Stimulated activated CD8-positive, alpha-beta memory T cell treated with anti-CD3 and anti-CD28 coated beads, Interleukin-2, amount 100 ng/mL, for 1 hour (primary cell): ENCODE measurements around the gene FAM227B.
"Not testable (repeated sequence)": the region's sequence is repeated elsewhere in the genome, so short reads cannot be mapped to it uniquely, and the experiment has no call there.

Source experiments
- DNase-seq, 2 donors: peaks; one replicate each; pipeline ENCODE4 v3.0.0-alpha.2; 2020; ENCODE audit warnings: low read depth in 2 of 2

The FAM227B gene, protein sequence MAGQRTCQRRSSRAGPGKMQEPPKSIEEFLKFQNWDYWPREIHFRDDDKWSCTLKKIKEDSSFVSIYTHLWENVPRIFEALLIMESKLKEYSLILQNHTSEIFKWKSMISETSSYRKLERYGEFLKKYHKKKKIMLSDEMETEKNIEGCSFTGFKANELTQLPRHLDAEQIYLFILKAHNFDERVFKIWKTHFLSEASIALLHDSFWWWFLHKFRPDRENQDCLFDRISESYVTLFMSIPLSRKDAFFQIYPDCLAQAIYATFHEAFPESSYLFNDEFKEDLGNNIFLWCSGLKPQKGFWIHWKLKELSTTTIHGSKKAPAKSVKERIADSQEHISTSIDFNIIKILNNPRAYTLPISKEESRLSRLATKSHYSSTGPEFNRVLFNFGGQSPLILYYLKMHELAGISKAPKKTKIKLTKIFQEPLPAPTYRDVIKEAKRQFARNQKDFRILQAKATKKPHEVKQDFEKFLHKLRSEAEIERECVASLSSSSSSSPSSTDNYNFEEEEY

DNA sequence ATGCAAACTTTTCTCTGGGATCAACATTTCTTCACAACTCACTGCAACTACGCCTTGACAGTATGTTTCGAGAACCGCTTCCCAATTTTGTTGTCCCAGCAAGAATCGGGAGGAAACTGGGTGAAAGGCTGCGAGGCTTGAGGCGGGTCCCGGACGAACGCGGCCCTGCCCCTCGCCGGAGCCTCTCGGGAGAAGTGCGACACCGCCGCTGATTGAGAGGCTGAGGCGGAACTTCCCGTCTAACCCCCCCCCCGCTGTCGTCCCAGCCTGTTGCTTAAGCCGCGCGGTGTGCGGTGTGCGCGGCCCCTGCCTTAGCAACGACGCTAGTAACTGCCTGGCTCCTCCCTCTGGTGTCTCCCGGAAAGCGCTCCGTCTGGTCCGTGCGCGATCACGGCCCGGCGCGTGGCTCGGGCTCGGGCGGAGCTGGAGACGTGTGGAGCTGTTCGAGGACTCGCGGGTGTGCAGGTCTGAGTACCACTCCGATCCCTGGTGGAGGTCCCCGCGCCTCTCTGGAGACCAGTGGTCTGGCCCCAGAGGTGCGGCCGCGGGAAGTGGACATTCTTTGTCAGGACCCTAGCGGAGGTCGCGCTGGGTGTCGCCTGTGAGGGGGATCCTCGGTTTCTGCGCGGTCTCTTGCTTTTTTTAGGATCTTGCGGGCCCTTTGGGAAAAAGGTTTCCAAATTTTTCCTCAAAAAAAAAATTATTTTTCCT is at the start of gene FAM227B, which contains the start of gene DTWD1:
Gene FAM227B, minus strand, starts transcription at position 161 of the 711 bp plus-strand sequence. CDS start 5,647 bp downstream, outside the sequence.
Gene DTWD1, plus strand, starts transcription at position 391 of the 711 bp plus-strand sequence. CDS start 4,120 bp downstream, outside the sequence.
- peak; percentile 84 to 87 for DNase-seq

DNA sequence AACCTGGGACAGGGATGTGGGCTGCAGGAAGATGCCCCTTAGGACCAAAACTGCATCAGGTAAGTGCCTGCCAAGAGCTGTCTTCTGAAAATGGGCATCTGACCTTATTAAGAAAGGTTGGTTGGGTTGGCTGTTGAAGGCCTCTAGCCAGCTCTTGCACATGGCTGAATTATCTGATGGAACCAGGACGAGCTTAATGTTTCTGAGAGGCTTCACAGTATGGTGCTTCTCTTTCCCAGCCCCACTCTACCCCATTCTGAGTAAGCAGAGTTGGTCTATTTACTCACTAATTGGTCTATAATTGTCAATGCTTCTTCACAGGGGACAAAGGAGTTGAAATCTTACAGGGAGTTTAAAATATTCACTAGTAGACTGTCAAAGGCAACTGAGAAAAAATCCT is 48.7 kb upstream of the FAM227B start:
- no peak for DNase-seq

DNA sequence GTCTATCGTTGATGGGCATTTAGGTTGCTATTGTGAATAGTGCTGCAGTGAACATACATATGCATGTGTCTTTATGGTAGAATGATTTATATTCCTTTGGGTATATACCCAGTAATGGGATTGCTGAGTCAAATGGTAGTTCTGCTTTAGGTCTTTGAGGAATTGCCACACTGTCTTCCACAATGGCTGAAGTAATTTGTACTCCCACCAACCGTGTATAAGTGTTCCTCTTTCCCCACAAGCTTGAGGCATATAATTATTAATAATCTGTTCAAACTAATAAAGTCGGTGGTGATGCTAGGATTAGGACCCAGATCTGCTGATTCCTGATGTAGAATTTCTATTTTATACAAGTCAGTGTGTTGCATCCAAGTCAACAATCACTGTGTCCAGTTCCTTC is 45.9 kb upstream of the FAM227B start:
- not testable (repeated sequence) for DNase-seq

GRCh38 chr15:49664716-49665115 is 44.1 kb upstream of the FAM227B start:
- DNase-seq, result no peak

GRCh38 chr15:49656734-49657133 is 36.1 kb upstream of the FAM227B start:
- DNase-seq, result no peak

DNA sequence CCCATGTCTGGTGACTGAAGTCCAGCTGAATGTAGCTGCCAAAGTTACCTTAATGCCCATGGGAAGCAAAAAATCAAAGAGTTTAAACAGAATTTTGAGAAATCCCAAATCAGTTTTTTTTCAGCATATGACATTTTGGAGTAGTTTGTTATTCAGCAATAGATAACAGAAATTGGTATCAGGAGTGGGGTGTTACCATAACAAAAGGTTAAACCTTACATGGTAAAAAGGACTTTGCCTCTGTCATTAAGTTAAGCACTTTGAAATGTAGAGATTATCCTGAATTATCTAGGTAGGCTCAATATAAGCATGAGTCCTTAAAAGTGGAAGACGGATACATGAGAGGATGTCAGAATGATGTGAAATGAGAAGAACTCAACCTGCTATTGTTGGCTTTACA is 32.3 kb upstream of the FAM227B start:
- DNase-seq, result no peak

DNA sequence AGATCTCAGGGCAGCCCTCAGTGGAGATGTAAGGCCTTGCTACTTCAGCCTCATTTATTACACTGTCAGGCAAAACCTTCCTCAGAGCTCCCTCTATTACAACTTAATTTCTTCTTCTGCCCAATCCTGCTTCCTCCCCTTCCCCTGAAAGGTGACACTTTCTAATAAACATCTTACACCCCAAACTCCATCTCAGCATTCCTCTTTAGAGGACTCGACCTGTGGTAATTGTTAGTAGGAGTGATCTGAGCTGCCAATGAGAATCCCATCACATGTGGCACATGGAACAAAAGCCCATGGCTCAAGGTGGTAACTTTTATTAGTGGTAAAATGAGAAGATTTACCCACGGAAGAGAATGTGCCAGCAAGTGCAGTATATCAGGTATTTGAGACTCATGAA is 30.1 kb upstream of the FAM227B start:
- no peak for DNase-seq

GRCh38 chr15:49649987-49650386 is 29.4 kb upstream of the FAM227B start:
- DNase-seq, result no peak

DNA sequence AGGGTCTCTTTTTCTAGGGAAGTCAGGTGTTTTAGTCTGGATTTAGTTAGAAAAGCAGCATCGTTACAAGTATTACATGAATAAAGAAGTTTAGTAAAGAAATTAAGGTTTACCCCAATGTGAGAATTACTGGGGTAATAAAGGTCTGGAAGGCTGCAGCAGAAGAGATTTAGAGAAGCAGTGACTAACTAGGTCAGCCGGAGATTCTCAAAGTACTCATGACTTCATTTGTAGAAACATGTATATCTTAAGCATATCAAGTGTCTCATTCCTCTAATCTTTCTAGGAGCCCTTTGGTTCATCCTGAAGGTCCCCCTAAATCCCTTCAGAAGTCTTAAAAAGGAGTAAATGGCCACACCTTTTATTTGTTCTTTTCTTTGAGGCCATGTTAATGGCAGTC is 26.3 kb upstream of the FAM227B start:
- DNase-seq, result no peak

DNA sequence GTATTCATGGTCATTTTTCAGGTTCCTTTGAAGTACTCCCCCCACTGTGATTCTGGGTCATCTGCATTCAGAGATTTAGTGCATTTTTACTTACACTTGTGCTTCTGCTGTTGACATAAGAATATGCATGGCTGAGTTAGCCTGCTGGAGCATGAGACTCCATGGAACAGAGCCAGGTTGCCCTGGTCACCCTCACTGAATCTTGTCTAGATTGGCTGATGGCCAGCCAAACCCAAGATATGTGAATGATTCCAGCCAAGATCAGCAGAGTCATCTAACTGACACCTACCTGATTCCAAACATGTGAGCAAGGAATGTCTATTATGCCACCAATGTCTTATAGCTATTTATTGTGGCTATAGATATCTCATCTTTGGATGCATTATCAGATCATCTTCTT is 25.3 kb upstream of the FAM227B start:
- DNase-seq, result no peak

DNA sequence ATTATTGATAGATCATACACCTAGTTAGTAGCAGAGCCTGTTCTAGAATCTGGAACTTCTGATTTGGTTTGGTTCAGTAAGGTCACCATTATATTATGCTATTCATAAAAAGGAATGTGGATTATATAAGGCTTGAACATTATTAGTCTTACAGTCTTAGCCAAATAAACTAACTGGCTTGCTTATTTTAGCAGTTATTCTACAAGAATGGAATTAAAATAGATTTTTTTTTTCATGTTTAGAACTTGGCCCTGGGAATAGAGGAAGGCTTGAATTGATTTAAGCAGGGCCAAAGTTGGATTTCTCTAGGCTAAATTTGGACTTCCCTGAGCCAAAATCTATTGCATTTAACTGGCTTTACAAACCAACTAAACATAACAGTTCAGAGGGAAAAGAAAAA is 24.7 kb upstream of the FAM227B start:
- no peak for DNase-seq

DNA sequence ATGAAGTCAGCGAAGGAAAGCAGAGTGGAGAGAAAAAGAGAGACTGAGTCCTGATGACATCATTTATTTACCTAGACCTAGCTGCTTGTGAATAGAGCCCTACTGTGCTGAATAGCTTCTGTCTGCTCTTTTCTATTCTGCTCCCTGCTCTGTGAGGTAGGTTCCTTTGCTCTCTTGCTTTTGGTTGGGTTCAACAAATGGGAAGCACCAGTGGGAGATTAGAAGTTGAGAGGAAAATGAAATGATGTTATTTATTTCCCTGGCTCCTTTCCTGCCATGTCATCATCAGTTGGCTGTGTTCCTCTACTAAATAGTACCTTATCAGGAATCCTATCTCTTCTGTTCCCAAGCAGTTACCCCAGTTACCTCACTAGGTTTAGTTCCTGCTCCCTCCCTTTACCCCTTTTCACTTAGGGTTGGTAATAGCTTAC is 23.8 kb upstream of the FAM227B start:
- no peak for DNase-seq

DNA sequence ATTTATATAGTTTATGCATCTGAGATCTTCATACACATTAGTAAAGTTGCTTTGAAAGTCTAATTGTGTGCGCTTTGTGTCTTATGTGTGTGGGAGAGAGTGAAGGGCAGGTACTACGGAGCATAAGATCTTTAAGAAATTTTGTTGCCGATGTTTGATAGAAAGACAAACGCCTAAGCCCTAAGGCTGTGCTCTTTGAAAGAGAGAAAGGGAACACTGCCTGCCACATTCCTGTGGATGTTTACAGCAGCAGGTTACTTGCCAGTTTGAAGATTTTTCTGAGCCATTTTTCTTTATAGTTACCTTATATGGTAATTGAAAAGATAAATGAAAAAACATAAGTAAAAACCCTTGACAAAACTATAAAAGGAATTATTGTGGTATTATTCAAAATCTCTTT is 17.2 kb upstream of the FAM227B start:
- no peak for DNase-seq

GRCh38 chr15:49628379-49628778 is 7.8 kb upstream of the FAM227B start:
- DNase-seq, result no peak

DNA sequence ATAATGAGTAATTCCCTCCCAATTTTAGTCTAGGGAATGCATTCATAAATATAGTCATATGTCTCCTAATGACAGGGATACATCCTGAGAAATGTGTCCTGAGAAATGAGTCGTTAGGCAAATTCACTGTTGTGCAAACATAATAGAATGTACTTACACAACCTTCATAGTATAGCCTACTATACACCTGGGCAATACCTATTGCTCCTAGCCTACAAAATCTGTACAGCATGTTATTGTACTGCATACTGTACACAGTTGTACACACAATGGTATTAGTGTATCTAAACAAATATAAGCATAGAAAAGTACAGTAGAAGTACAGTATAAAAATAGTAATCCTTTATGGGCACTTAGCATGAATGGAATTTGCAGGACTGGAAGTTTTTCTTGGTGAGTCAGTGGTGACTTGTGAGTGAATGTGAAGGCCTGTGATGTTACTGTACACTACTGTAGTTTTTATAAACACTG is 6.8 kb upstream of the FAM227B start:
- DNase-seq, result no peak

DNA sequence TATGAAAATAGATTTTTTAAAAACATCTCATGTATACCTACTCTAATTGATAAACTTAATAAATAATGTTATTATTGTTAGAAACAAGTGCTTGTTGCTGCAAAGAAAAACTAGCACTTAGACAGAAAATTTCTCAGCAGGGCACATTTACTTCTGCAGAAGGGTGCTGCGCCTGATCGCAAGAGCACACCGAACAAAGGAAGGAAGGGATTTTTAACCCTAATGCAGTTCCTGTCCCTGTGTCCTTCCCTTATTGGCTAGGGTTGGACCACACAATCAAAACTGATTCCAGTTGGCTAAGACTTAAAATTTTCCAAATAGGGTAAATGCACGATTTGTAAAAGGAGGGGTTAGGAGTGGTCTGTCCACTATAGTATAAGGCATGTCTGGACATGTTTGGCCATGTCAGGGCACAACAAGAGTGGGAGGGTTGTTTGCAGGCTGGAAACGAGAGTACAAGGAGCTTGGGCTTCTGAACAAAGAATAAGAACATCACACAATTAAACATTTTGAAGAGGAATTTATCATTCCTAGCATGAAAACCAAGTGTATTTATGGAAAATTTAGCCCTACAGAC is 4.9 kb upstream of the FAM227B start:
- no peak for DNase-seq

DNA sequence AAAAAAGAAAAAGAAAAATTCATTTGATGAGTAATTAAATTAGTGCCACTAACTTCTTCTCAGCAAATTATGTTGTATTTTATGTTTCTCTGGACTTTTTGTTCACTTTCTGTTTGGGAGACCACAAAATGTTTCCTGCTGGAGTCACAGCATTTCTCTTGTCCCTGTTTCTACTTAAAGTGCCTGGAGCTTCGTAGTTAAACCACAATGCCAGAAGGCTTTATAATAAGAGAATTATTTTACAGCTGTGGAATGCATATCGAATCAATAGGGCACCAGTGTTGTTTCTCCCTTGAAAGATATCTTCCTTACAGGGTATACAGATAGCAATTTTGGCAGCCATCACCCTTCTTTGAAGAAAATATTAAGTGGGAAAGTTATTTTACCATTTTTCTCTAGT is 3.4 kb upstream of the FAM227B start:
- DNase-seq, result no peak

- no peak for DNase-seq
Measured at GRCh38 chr15:49622561-49622960, 1.9 kb upstream of the FAM227B start.

DNA sequence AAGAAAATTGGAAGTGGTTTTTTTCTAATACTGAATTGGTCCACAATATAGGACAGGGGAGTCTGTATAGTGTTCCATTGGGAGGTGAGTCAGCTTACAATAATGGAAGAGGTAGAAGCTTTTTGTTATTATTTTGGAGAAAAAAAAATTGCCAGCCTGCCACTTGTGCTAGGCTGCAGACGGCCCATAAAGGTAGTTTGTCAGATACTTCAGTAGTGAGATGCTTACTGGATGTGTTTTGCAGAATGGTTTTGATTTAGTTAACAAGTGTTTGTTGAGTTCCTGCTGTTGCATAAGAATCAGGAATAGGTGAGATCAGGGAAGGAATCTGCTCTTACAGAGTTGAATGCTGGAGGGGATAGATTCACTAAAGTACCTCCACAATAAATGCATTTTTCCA is 1.3 kb upstream of the FAM227B start:
- DNase-seq, result no peak

DNA sequence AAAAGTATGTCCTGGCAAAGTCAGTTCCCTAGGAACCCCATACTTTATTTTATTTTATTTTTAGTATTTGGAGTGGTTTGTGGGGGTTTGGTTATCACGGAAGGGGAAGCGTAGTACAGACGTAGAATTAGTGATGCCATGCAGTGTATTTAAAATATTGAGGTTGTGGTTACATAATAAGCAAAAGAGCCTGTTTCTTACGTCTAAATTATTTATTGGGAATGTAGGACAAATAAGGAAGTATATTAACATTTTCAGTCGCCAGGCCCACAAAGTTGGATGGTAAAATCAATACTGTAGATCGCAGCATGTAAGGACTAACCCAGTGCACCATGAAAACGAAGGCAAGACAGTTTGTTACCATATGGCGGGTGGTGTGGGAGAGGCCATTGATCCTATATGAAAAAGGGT is 788 bp upstream of the FAM227B start:
- no peak for DNase-seq

- DNase-seq, result no peak
Measured at GRCh38 chr15:49620199-49620598, 419 bp downstream of the FAM227B start.

GRCh38 chr15:49619226-49619625 is 1.4 kb downstream of the FAM227B start:
- DNase-seq, result no peak
